GM19328 (cell line): ENCODE measurements around the gene CAPN5.
A peak's percentile ranks its signal among the peaks of the same experiment; 100 is the strongest.
"Not testable (repeated sequence)": the region's sequence is repeated elsewhere in the genome, so short reads cannot be mapped to it uniquely, and the experiment has no call there.

ENCODE experiments used
- ATAC-seq: cut with Tn5 transposase; IDR thresholded peaks from one replicate; pipeline ENCODE4 v1.9.1; 2021; ENCODE audit warnings: mild to moderate bottlenecking, moderate library complexity; ENCODE audit not compliant: unreplicated experiment

CAPN5 gene

GRCh38 chr11:77042111-77042726, 24.6 kb upstream of the CAPN5 start:
- ATAC-seq: no peak

GRCh38 chr11:77044356-77044755, 22.4 kb upstream of the CAPN5 start:
- ATAC-seq: no peak

- no peak for ATAC-seq
Observed at GRCh38 chr11:77044886-77045285, 21.9 kb upstream of the CAPN5 start.

- ATAC-seq: no peak
Observed at GRCh38 chr11:77046060-77046501, 20.7 kb upstream of the CAPN5 start.

GRCh38 chr11:77047007-77047927, 19.5 kb upstream of the CAPN5 start:
- peak; percentile 63 for ATAC-seq

- not testable (repeated sequence) for ATAC-seq
Observed at GRCh38 chr11:77047928-77048446, 18.8 kb upstream of the CAPN5 start.

GRCh38 chr11:77049026-77049425, 17.7 kb upstream of the CAPN5 start:
- no peak for ATAC-seq

- ATAC-seq: no peak
Observed at GRCh38 chr11:77051511-77051910, 15.3 kb upstream of the CAPN5 start.

GRCh38 chr11:77052518-77052917, 14.3 kb upstream of the CAPN5 start:
- ATAC-seq: no peak

- no peak for ATAC-seq
Observed at GRCh38 chr11:77053217-77054015, 13.4 kb upstream of the CAPN5 start.

GRCh38 chr11:77054084-77054483, 12.7 kb upstream of the CAPN5 start:
- no peak for ATAC-seq

GRCh38 chr11:77055101-77055561, 11.6 kb upstream of the CAPN5 start:
- ATAC-seq: no peak

- no peak for ATAC-seq
Observed at GRCh38 chr11:77055913-77056312, 10.9 kb upstream of the CAPN5 start.

GRCh38 chr11:77056814-77057402, 9.9 kb upstream of the CAPN5 start:
- no peak for ATAC-seq

GRCh38 chr11:77057938-77058474, 8.8 kb upstream of the CAPN5 start:
- ATAC-seq: no peak

GRCh38 chr11:77058900-77059299, 7.9 kb upstream of the CAPN5 start:
- ATAC-seq: no peak

GRCh38 chr11:77059806-77060205, 7.0 kb upstream of the CAPN5 start:
- no peak for ATAC-seq

- no peak for ATAC-seq
Observed at GRCh38 chr11:77060234-77060633, 6.5 kb upstream of the CAPN5 start.

- ATAC-seq: not testable (repeated sequence)
Observed at GRCh38 chr11:77061258-77061657, 5.5 kb upstream of the CAPN5 start.

- ATAC-seq: no peak
Observed at GRCh38 chr11:77062924-77063323, 3.8 kb upstream of the CAPN5 start.
